Neural progenitor cell (in vitro differentiated cells): ENCODE results near the gene MYADM.

ENCODE experiments used
- EZH2 ChIP-seq: fragments of 200-600 bp; sonication (generic); IDR thresholded peaks from 2 replicates; pipeline ENCODE4 v1.6.1; 2017; ENCODE audit warnings: antibody characterized with exemption, mild to moderate bottlenecking, moderate library complexity
- TF ChIP-seq, protein P1 (sequence below): fragments of 200-600 bp; sonication (generic); IDR thresholded peaks from 2 replicates; pipeline ENCODE4 v1.5.1; 2017; ENCODE audit warnings: antibody characterized with exemption, mild to moderate bottlenecking

DNA sequence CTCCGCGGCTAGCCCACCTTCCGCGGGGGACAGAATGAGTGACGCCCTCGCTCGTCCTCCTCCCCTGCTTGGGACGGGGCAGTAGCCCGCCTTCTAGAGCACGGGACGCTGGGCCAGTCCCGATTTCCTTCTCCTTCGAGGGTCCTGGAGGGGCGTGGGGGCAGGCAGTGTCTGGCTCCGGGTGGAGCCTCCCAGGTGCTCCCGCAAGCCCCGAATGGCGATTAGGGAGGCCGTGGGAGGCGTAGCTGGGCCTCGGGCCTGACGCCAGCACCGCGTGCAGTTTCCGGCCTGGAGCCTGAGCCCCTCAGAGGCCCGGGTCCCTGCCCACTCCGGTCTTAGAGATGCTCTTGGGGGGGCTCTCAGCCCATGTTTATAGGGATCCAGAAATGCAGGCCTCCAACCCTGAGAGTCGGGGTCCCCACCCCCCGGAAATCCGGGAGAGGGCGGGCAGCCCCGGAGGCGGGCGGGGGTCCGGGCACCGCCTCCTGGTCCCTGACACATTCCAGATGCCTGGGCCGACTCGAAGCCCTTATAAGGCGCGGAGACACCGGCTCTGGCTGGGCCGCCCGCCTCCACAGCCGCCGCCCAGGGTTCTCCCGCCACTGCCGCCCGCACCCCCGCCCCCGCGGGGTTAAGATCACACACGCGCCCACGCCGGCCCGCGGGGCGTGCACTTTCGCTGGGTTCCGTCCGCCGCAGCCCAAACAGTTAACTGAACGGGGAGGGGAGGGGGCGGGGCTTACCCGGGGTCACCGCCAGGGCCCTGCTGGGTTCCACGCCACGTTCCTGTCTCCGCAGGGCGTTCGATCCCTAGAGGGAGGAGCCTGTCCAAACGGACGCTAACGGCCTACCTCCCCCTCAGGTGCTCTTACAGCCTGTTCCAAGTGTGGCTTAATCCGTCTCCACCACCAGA lies 1.5 kb downstream of the MYADM start:
- TF ChIP-seq EZH2 = no peak
- TF ChIP-seq, protein P1, sequence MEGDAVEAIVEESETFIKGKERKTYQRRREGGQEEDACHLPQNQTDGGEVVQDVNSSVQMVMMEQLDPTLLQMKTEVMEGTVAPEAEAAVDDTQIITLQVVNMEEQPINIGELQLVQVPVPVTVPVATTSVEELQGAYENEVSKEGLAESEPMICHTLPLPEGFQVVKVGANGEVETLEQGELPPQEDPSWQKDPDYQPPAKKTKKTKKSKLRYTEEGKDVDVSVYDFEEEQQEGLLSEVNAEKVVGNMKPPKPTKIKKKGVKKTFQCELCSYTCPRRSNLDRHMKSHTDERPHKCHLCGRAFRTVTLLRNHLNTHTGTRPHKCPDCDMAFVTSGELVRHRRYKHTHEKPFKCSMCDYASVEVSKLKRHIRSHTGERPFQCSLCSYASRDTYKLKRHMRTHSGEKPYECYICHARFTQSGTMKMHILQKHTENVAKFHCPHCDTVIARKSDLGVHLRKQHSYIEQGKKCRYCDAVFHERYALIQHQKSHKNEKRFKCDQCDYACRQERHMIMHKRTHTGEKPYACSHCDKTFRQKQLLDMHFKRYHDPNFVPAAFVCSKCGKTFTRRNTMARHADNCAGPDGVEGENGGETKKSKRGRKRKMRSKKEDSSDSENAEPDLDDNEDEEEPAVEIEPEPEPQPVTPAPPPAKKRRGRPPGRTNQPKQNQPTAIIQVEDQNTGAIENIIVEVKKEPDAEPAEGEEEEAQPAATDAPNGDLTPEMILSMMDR = peak; percentile 34
